Hematopoietic multipotent progenitor cell treated with erythropoietin and hydrocortisone succinate and interleukin-3 and kit ligand, for 17 days (in vitro differentiated cells): ENCODE data around the gene AHNAK2.
"Not testable (repeated sequence)": the region's sequence is repeated elsewhere in the genome, so short reads cannot be mapped to it uniquely, and the experiment has no call there.

Experiments
- DNase-seq: peaks from one replicate; pipeline ENCODE4 v3.0.0-alpha.2; 2015; ENCODE audit warnings: low spot score

Gene AHNAK2

DNA sequence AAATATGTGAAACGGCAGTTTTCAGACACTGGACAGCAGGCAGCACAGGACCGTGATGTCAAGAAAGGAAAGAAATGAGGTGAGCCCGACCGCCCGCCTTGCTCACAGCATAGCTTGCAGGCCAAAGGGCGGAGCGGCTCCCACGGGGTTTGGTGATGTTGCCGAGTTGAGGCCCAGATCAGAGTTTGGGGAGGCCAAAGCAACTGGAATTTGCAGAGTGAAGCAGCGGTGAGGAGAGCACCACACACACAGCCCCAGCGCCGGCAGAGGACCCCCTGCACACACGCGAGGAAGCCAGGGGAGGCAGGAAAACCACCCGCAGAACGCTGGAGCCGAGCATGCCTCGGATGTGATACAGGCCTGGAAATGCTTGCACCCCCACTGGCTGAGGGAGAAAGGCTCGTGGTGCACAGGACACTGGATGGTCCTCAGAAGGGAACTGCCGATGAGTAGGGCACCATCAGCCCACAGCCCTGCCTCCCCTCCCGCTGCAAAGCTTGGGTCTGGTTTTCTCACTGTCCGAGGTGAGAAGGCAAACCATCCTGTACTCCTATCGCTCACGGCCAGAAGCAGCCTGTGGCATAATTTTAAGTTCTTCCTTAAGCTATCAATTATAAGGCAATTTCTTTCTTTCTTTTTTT, 79.2 kb downstream of the AHNAK2 start:
- DNase-seq: no peak

- DNase-seq: no peak
Observed at GRCh38 chr14:104898195-104898558, 80.0 kb downstream of the AHNAK2 start.

DNA sequence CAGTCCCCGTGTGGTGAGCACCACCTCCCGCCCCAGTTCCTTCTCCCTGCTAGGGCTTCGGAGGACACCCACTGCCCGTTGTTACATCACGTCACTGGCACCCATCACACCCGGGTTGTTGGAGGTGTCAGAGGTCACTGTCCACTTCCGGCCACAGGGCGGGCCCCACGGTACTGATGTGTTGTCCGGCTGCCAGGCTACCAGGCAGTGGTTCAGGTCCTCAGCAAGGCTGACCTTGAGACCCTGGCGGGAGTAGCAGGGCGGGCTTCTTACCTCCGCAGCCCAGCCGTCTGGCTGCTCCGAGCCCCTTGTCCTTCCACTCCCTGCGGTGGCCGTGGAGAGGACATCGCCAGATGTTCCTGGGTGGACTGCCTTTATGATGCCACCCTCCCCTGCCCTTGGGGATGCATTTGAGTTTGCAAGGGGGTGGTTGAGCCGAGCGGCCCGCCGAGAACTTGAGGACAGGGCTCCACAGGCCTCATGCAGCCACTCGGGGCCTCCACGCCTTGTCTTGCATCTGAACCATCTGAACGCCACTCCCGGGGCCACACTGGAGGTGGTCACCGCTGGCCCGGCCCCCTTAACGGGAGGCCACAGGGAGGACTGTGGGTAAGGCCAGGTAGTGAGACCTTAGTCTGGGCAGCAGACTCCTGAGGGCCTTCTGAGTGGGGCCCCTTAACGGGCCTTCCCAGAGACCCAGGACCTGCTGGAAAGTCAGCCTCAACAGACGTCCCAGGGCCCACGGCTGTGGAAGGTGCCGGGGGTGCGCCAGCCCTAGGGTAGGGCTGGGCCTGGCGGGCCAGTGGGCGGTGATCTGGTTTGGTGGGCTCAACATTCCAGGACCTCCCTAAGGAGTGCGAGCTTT, 80.6 kb downstream of the AHNAK2 start:
- no peak for DNase-seq

GRCh38 chr14:104895786-104896661, 82.2 kb downstream of the AHNAK2 start:
- DNase-seq: no peak

DNA sequence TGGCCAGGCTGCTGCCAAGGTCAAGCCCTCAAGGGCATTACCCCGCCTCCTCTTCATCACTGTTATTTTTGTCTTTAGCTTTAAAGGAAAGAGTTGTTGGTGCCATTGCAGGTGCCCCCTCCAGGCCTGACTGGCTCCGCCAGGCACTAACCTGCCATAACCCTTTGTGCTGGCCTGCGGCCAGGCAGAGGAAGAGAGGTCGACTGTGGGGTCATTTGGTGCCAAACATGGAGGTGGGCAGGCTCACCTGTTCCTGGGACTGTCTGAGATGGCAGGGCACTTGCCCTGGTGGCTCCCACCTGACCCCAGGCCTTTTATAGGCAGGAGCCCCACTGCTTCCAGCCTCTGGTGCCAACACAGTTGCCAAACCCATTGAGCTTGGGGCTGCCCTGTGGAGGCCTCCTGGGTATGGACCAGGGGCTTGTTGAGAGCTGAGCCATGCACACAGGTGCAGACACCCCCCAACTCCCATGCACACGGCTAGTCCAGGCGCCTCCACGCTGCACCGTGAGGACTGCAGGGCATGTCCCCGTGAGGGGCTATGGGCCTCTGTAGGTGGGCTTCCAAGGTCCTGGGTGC, 82.9 kb downstream of the AHNAK2 start:
- no peak for DNase-seq

GRCh38 chr14:104894331-104895206, 83.6 kb downstream of the AHNAK2 start:
- no peak for DNase-seq

- DNase-seq: no peak
Observed at GRCh38 chr14:104893435-104894207, 84.6 kb downstream of the AHNAK2 start.

- no peak for DNase-seq
Observed at GRCh38 chr14:104892531-104893434, 85.4 kb downstream of the AHNAK2 start.

GRCh38 chr14:104891664-104892530, 86.3 kb downstream of the AHNAK2 start:
- no peak for DNase-seq

DNA sequence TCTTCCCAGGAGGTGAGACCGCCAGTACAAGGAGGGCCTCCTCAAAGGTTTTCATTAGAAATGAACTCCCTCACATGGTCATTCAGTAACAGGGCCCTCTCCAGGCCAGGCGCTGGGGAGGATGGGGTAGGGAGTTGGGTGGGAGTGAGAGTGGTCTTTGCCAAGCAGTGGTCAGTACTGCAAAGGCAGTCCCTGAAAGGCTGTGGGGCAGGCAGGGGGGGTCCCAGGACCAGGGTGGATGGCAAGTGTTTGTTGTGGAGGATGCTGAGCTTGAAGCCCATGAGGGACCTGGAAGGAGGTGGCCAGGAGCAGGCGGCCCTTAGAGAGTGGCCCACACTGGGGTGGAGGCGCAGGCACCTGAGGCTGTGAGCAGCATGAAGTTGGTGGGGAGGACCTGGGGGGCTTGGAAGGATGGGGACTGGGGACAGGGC, 87.0 kb downstream of the AHNAK2 start:
- no peak for DNase-seq

- DNase-seq: not testable (repeated sequence)
Observed at GRCh38 chr14:104890292-104890691, 87.9 kb downstream of the AHNAK2 start.

- no peak for DNase-seq
Observed at GRCh38 chr14:104889375-104889757, 88.8 kb downstream of the AHNAK2 start.

DNA sequence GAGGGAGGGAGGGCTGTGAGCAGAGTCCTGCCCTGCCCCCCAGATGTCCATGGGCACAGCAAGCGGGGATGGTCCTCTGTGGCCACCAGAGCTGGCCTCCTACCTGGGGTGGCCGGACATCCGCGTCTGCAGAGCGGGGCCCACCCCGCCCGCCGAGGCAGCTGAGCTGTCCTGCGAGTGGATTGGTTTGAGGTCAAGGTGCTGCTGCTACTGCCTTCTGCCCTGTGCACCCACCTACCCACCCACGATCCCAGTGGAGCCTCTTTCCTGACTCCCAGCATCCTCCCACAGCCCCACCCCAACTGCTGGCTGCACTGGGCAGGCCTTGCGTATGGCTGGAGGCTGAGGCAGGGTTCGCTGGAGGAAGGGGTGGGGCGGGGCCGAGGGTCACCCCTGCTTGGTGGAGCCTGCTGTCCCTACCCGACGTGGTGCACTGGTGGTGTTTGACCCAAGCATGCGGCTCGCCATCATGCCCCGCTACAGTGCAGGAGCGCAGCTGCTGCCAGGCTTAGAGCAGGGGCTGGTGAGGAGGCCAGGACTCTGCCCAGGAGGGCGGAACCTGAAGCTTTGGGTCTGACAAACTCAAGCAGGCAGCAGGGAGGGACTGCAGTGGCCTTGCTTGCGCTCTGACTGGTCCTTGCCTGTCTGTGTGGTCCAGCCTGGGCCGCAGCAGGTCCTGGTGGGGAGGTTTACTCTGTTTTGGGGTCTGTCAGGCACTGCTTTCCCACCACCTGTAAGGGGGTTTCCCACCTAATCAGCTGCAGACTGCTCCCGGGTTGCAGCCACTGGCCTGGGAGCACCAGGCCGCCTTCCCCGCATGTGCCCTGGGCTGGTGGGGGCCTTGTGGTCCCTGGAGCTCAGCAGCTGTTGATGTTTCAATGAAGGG, 89.4 kb downstream of the AHNAK2 start:
- no peak for DNase-seq

DNA sequence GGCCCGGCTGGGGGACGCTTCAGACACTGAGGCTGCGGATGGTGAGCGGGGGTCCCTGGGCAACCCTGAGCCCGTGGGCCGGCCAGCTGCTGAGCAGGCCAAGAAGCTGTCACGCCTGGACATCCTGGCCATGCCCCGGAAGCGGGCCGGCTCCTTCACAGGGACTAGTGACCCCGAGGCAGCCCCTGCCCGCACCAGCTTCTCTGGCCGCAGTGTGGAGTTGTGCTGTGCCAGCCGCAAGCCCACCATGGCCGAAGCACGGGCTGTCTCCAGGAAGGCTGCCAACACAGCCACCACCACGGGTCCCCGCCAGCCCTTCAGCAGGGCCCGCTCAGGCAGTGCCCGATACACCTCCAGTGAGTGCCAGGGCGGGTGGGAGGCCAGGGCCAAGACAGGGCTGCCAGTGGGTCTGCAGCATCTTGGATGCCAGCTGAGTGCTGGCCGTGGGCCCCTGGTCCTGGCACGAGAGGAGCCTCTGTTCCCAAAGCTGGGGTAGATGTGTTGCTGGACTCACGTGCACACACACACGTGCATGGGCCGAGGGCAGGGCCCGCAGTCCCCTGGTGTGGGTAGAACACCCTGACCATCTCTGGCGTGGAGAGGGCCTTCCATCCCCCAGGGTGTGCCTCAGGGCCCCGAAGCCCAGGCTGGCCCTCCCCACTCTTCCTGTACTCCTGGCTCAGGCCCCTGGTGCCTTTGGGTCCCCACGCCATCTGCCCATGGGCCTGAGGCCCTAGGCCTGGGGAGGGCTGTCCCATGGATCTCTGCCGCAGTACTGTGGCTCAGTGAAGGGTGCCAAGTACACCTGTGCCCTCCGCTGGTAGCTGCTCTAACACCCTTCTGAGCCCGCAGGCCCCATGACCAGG, 90.3 kb downstream of the AHNAK2 start:
- no peak for DNase-seq
